GM10847 (cell line): ENCODE measurements around the gene FGFRL1.

Experiments
- POLR2A ChIP-seq: IDR thresholded peaks from 2 replicates; pipeline ENCODE4 v1.6.1; 2011; ENCODE audit not compliant: insufficient read length; ENCODE audit errors: extremely low read depth

FGFRL1 gene

GRCh38 chr4:1072830-1073446 lies 61.5 kb downstream of the FGFRL1 start:
- no peak for TF ChIP-seq POLR2A

GRCh38 chr4:1074077-1074476 lies 62.7 kb downstream of the FGFRL1 start:
- no peak for TF ChIP-seq POLR2A

- TF ChIP-seq POLR2A, result no peak
These were observed 63.8 kb downstream of the FGFRL1 start for GRCh38 chr4:1075225-1075624.

- TF ChIP-seq POLR2A, result no peak
These were observed 64.6 kb downstream of the FGFRL1 start for GRCh38 chr4:1075809-1076699.
